HG02571 (cell line): ENCODE data around the gene CD36.

Experiments used
- ATAC-seq: cut with Tn5 transposase; IDR thresholded peaks from one replicate; pipeline ENCODE4 v1.9.1; 2021; ENCODE audit warnings: mild to moderate bottlenecking, moderate library complexity; ENCODE audit not compliant: unreplicated experiment

CD36 gene

GRCh38 chr7:80686576-80686975 is 48.1 kb downstream of the CD36 start:
- no peak for ATAC-seq

- peak; percentile 63 for ATAC-seq
Measured at GRCh38 chr7:80699045-80699638, 60.7 kb downstream of the CD36 start.

GRCh38 chr7:80699721-80700256 is 61.3 kb downstream of the CD36 start:
- ATAC-seq, result no peak

- ATAC-seq, result no peak
Measured at GRCh38 chr7:80703272-80703671, 64.8 kb downstream of the CD36 start.

GRCh38 chr7:80705130-80705781 is 66.8 kb downstream of the CD36 start:
- no peak for ATAC-seq

- no peak for ATAC-seq
Measured at GRCh38 chr7:80707318-80707717, 68.9 kb downstream of the CD36 start.

- no peak for ATAC-seq
Measured at GRCh38 chr7:80708123-80708522, 69.7 kb downstream of the CD36 start.

- ATAC-seq, result no peak
Measured at GRCh38 chr7:80711531-80711930, 73.1 kb downstream of the CD36 start.

- no peak for ATAC-seq
Measured at GRCh38 chr7:80719261-80719660, 80.8 kb downstream of the CD36 start.

GRCh38 chr7:80720146-80720545 is 81.7 kb downstream of the CD36 start:
- ATAC-seq, result no peak

GRCh38 chr7:80721883-80722615 is 83.6 kb downstream of the CD36 start:
- no peak for ATAC-seq

GRCh38 chr7:80722616-80723195 is 84.3 kb downstream of the CD36 start:
- no peak for ATAC-seq

- ATAC-seq, result no peak
Measured at GRCh38 chr7:80724249-80724871, 85.9 kb downstream of the CD36 start.

- no peak for ATAC-seq
Measured at GRCh38 chr7:80725181-80725611, 86.8 kb downstream of the CD36 start.
